Fibroblast of skin of abdomen (primary cell): ENCODE measurements around the gene KCNF1.

ENCODE experiments used
- DNase-seq: peaks from one replicate; pipeline ENCODE4 v3.0.0-alpha.2; 2013

The KCNF1 gene

GRCh38 chr2:10880586-10881321, 31.0 kb upstream of the KCNF1 start:
- DNase-seq, result no peak

DNA sequence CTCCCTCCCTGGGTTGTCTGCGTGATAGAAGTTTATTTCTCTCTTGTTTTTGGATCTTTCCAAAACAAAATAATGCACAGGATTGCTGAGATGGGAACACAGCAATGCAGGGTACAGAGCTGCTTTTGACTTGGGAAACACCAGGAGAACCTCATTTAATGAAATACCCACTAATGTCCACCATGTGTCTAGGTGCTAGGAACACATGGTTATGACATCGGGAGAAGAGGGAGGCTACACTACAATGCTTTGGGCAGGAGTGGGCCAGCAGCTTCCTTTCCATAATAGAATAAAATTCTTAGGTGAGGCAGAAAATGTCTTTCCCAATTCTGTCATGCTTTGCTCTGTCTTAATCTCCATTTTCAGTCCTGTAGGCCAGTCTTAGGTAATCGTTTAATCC, 29.2 kb upstream of the KCNF1 start:
- DNase-seq, result no peak

DNA sequence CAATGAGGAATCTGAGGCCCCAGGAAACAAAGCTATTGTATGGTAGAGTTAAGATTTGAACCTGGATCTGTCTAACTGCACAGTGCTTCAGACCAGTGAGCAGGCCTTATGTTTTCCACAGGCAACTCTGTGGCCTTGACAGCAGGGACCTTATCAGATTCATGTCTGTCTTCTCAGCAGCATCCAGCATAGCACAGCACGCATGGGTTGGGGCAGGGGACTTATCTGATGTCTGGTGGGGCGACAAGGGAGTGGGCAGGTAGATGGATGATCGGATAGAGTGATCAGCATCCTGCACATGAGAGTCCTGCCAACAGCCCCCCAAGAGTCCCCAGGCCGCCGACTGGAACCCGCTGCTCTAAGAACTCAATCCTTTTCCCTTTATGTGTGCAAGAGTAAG, 28.7 kb upstream of the KCNF1 start:
- DNase-seq, result no peak

- no peak for DNase-seq
Observed at GRCh38 chr2:10883801-10884478, 27.8 kb upstream of the KCNF1 start.

- no peak for DNase-seq
Observed at GRCh38 chr2:10884574-10884975, 27.2 kb upstream of the KCNF1 start.

GRCh38 chr2:10885094-10885860, 26.5 kb upstream of the KCNF1 start:
- no peak for DNase-seq

GRCh38 chr2:10887476-10887875, 24.3 kb upstream of the KCNF1 start:
- no peak for DNase-seq

GRCh38 chr2:10889651-10890215, 22.0 kb upstream of the KCNF1 start:
- no peak for DNase-seq

DNA sequence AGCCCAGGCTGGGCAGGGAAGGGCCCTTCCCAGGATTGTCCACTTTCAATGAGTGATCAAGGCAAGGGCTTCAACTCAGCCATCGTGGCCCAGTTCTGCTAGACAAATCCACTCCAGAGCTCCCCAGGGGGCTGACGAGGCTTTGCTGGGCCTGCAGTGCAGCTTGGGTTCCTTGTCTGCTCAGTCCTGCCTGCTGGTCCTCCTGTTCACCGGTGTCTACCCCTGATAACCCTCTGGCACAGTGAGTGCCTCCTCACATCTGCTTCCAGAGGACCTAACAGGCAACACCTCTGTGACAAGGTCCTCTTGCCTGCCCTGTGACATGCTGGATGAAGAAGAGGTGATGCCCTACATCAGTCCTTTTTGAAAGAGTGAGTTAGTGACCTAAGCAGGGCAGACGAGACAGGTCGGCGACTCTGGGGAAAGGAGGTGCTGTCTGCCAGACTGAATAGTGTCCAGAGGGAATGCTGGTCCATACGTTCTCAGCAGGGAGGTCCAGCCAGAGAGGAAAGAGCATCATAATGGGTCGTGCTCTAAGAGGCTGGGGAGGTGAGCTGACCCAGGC, 20.9 kb upstream of the KCNF1 start:
- no peak for DNase-seq

- no peak for DNase-seq
Observed at GRCh38 chr2:10891390-10891789, 20.3 kb upstream of the KCNF1 start.

- no peak for DNase-seq
Observed at GRCh38 chr2:10891848-10892247, 19.9 kb upstream of the KCNF1 start.

DNA sequence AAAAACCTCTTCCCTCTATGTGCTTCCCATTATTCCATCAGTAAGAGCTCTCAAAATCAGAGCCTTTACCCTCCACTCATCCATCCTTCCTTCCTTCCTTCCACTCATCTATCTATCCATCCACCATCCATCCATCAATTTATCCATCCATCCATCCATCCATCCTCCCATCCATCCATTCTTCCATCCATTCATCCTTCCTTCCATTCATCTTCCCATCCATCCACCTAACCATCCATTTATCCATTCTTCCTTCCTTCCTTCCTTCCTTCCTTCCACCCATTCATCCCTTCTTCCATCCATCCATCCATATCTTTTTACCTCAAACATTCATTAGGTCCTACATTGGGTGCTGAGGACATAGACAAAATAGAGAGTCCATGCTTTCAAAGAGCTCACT, 19.4 kb upstream of the KCNF1 start:
- DNase-seq, result no peak

DNA sequence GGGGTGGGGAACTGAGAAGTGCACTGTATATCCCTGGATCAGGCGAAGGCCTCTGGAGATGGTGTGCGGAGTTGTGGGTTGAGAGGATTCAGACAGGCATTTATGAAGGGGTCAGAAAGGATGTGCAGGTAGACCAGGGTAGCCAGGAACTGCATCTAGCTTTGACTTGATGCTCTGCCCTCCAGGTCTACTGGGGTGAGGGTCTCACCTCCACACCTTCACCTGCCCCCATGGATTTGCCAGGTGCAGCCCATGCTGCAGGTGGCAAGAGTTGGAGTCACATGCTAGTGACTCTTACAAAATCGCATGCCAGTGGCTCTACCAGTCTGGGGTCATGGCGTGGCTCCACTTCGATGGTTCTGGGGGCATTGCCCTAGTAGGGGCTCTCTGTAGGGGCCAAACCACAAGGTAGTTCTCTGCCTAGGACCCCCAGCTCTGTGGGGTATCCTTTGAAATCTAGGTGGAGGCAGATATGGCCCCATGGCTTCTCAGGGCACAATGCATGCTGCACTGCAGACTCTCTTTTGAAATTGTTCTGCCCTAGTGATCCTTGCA, 18.9 kb upstream of the KCNF1 start:
- no peak for DNase-seq

DNA sequence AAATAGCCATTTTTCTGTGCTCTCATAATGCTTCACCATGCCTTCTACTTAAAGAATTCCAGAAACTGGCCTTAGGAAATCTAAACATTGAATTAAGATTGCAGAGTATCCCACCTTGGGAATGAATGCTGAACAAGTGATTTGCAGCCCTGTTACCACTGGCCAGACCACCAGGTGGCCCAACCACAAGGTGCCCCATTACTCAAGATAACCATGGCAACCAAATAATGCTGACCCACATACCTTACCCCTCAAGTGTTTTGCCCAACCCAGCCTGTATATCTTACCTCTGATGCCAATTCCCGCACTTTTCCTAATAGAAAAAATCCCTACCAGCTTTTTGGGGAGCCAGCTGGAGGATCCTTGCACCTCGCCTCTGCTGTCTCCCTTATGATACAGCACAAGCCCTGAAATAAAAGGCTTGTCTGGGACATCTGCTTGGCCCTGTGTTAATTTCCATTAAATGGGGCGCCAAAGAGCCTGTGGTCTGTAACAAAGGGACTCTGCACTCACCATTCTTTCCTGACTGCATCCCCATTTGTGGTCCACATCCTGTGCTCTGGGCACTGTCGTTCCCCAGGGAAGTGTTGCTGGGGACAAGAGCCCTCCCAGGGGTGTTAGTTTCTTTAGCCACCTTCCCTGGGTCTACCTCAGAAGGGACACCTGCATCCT, 17.3 kb upstream of the KCNF1 start:
- DNase-seq, result no peak

DNA sequence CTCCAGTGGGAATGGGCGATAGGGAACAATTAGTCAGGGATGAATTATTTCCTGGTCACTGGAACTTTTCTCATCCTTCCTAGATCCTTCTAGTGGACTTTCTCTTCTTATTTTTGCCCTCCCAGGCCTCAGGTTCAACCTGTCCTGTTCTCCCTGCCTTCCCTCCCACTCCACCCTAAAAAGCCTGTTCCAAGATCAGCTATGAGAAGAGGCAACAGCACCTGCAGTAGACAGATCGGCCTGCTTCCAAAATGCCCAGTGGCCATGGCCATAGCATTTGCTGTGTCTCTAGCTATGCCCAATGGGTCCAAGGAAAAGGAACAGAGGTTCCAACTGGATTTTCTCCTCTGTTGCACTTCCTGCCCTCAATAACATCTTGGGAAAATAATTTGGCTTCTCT, 16.5 kb upstream of the KCNF1 start:
- no peak for DNase-seq

DNA sequence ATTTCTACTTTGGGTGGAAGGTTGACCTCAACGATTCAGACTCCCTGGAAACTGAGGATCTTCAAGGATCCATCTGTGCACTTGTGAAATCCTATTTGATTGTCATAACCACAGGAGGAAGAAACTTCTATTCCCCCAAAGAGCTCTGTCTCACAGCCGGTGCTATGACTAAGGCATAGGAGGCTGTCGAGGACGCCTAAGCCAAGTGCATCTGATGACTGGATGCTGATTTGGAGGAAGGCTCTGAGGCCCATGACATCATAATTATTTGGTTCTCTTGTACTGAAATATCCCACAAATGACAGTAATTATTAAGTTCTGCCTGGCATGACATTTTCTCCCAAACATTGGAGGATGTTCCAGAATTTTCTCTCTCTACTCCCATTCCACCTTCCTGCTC, 13.8 kb upstream of the KCNF1 start:
- DNase-seq, result peak; percentile 18

- DNase-seq, result no peak
Observed at GRCh38 chr2:10900216-10901109, 11.3 kb upstream of the KCNF1 start.

- DNase-seq, result no peak
Observed at GRCh38 chr2:10901160-10901939, 10.4 kb upstream of the KCNF1 start.

DNA sequence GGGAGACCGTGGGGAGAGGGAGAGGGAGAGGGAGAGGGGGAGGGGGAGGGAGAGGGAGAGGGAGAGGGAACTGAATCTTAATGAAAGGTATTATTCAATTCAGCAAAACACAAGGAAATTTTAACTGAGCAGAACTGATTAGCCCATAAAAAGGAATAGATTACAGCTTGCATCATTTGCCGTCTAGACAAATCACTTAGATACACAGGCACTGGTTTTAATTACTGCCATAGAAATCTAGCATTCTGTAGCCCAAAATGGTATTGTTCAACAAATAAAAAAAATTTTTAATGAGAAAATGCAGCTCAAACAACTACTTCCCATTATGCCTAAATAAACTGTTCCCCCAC, 7.9 kb upstream of the KCNF1 start:
- no peak for DNase-seq

DNA sequence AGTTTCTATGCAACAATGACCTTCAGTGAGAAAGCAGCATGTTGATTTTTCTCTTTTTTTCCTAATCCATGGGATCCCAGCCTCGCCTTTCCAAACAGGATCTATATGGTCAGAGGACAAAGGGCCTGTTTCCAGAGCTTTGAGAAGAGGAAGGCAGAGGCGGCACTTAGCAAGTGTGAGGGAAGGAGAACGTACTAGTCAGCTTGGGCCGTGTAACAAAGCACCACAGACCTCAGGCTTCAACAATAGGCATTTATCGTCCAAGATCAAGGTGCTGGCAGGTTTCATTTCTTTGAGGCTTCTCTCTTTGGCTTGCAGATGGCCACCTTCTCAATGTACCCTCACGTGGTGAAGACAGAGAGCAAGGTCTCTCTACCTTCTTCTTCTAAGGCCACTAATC, 7.3 kb upstream of the KCNF1 start:
- DNase-seq, result no peak
